OCI-M2 (cell line): ENCODE data around the gene PHF20.
"Not testable (repeated sequence)": the region's sequence is repeated elsewhere in the genome, so short reads cannot be mapped to it uniquely, and the experiment has no call there.

Experiments
- DNase-seq: peaks from one replicate; lab custom pipeline; 2025; ENCODE audit not compliant: unreplicated experiment; lab: John Stamatoyannopoulos, UW

Gene PHF20

GRCh38 chr20:35771689-35772562 lies at the start of gene PHF20:
PHF20 (plus strand) TSS chr20:35772015; CDS start chr20:35801523, 29,508 bp downstream.
- DNase-seq: peak; percentile 71

GRCh38 chr20:35723275-35723639 lies 48.6 kb upstream of the PHF20 start:
- DNase-seq: not testable (repeated sequence)

- DNase-seq: not testable (repeated sequence)
Measured at GRCh38 chr20:35723652-35724320, 48.0 kb upstream of the PHF20 start.

GRCh38 chr20:35724321-35725230 lies 47.2 kb upstream of the PHF20 start:
- no peak for DNase-seq

GRCh38 chr20:35726842-35727711 lies 44.7 kb upstream of the PHF20 start:
- DNase-seq: no peak

GRCh38 chr20:35729283-35729807 lies 42.5 kb upstream of the PHF20 start:
- DNase-seq: no peak

- DNase-seq: no peak
Measured at GRCh38 chr20:35729836-35730582, 41.8 kb upstream of the PHF20 start.

- no peak for DNase-seq
Measured at GRCh38 chr20:35730583-35731468, 41.0 kb upstream of the PHF20 start.

- DNase-seq: no peak
Measured at GRCh38 chr20:35731469-35731788, 40.4 kb upstream of the PHF20 start.

- no peak for DNase-seq
Measured at GRCh38 chr20:35731862-35732643, 39.8 kb upstream of the PHF20 start.

- no peak for DNase-seq
Measured at GRCh38 chr20:35732644-35732982, 39.2 kb upstream of the PHF20 start.

- DNase-seq: no peak
Measured at GRCh38 chr20:35734374-35734773, 37.4 kb upstream of the PHF20 start.

GRCh38 chr20:35734777-35735649 lies 36.8 kb upstream of the PHF20 start:
- DNase-seq: no peak

- DNase-seq: no peak
Measured at GRCh38 chr20:35735826-35736470, 35.9 kb upstream of the PHF20 start.

GRCh38 chr20:35737865-35738333 lies 33.9 kb upstream of the PHF20 start:
- DNase-seq: no peak
